ENCODE results near the gene LRRFIP2.
"Not testable (repeated sequence)": the region's sequence is repeated elsewhere in the genome, so short reads cannot be mapped to it uniquely, and the experiment has no call there.

Gene LRRFIP2

DNA sequence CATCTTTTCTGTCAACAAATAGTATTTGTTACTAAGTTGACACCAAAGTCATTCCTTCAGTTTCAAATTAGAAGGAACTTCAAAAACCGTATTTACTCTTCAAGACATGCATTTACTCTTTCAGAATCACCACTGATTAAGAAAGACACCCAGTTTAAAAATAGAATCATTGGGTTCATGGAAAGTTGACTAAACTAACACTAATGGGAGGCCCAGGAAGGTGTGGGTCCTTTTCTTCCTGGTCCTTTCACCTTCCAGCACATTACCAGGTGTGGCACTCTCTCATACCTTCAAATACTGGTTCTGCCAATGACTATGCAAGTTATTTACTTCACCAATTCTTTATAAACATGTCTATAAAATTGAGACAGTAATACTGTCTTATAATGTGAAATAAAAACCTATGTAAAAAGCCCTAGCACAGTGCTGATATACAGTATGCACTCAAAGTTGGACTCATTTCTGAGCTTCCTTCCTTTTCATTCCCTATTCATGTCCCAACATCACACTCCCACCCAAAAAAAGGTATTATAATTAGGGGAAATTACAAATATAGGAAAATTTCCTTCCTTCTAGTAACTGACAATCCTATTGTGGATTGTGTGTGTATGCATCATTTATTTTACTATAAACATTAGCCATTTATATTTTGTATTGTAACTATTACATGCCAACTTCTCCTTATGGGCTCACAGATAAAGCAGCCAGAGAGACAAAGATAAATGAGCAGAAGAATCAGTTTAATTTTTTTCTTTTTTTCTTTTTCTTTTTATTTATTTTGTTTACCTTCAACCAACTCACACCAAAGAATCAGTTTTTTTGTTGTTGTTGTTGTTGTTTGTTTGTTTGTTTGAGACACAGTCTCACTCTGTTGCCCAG lies 48.9 kb downstream of the LRRFIP2 start:
- H3K9ac ChIP-seq = no peak overlapping the region
- H3K79me2 ChIP-seq (ENCODE audit: insufficient read depth, low read depth) = no peaks in the 10 kb centered on the region
- H3K36me3 ChIP-seq (ENCODE audit: insufficient read depth) = no peaks in the 10 kb centered on the region
- no peaks in the 10 kb centered on the region for H3K4me1 ChIP-seq (ENCODE audit: low read depth, poor library complexity, severe bottlenecking)
- no peak overlapping the region for H3K4me2 ChIP-seq
- no peak overlapping the region for H3K27ac ChIP-seq
- H4K20me1 ChIP-seq (ENCODE audit: insufficient read depth) = no peaks in the 10 kb centered on the region
- no peak overlapping the region for H2AFZ ChIP-seq (ENCODE audit: low read depth)
- no peak for TF ChIP-seq CTCF (conservative IDR thresholded peaks at IDR 0.05; ENCODE audit: low read depth, low read length)
- no peak overlapping the region for H3K4me3 ChIP-seq (IDR thresholded peaks at IDR 0.05; ENCODE audit: insufficient read depth, low read depth, low read length)
- H3K27me3 ChIP-seq (ENCODE audit: insufficient read depth, low read depth) = no peaks in the 10 kb centered on the region

DNA sequence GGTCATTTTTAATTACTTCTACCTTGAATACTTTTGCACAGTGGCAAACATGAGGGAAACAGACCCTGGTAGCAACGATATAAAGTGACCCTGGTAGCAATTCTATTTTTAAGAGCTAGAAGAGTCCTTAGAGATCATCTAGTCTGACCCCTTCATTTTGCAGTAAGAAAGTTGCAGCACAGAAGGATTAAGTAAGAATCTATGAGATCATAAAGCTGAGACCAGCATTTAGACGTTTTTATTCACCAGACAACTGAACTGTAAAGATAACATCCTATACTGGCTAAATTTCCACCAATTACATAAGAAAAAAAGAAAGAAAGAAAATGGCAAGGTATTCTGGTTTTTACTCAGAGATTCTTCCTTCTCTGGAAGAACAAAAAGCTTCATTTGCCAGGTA lies 49.9 kb downstream of the LRRFIP2 start:
- Histone ChIP-seq H4K20me1 (ENCODE audit: insufficient read depth) (no peaks in the 10 kb centered on the region), H3K4me3 (IDR thresholded peaks at IDR 0.05; ENCODE audit: insufficient read depth, low read depth, low read length) (no peak overlapping the region), H2AFZ (ENCODE audit: low read depth) (no peak overlapping the region), H3K4me2 (no peak overlapping the region), H3K36me3 (ENCODE audit: insufficient read depth) (no peaks in the 10 kb centered on the region), H3K4me1 (ENCODE audit: low read depth, poor library complexity, severe bottlenecking) (no peaks in the 10 kb centered on the region), H3K9ac (no peak overlapping the region), H3K27ac (no peak overlapping the region), H3K79me2 (ENCODE audit: insufficient read depth, low read depth) (no peaks in the 10 kb centered on the region), H3K27me3 (ENCODE audit: insufficient read depth, low read depth) (no peaks in the 10 kb centered on the region)
- TF ChIP-seq CTCF (conservative IDR thresholded peaks at IDR 0.05; ENCODE audit: low read depth, low read length) = no peak

DNA sequence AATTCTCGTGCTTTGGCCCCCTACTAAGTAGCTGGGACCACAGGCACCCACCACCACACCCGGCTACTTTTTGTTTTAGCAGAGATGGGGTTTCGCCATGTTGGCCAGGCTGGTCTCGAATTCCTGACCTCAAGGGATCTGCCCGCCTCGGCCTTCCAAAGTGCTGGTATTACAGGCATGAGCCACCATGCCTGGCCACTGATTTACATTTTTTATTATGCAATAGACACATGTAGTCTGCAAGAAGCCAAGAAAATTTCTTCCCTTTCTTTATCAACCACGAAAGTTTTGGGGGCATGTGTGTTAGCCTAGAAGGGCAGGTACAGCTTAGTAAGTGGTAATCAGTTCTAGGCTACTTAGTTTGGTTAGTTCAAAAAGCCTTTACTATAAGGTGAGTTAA lies 51.1 kb downstream of the LRRFIP2 start:
- no peaks in the 10 kb centered on the region for H3K4me1 ChIP-seq (ENCODE audit: low read depth, poor library complexity, severe bottlenecking)
- H4K20me1 ChIP-seq (ENCODE audit: insufficient read depth) = no peaks in the 10 kb centered on the region
- no peak overlapping the region for H3K27ac ChIP-seq
- no peaks in the 10 kb centered on the region for H3K36me3 ChIP-seq (ENCODE audit: insufficient read depth)
- no peaks in the 10 kb centered on the region for H3K79me2 ChIP-seq (ENCODE audit: insufficient read depth, low read depth)
- no peak overlapping the region for H3K4me3 ChIP-seq (IDR thresholded peaks at IDR 0.05; ENCODE audit: insufficient read depth, low read depth, low read length)
- no peak overlapping the region for H3K4me2 ChIP-seq
- no peak overlapping the region for H2AFZ ChIP-seq (ENCODE audit: low read depth)
- no peak overlapping the region for H3K9ac ChIP-seq
- no peak for TF ChIP-seq CTCF (conservative IDR thresholded peaks at IDR 0.05; ENCODE audit: low read depth, low read length)
- H3K27me3 ChIP-seq (ENCODE audit: insufficient read depth, low read depth) = no peaks in the 10 kb centered on the region

DNA sequence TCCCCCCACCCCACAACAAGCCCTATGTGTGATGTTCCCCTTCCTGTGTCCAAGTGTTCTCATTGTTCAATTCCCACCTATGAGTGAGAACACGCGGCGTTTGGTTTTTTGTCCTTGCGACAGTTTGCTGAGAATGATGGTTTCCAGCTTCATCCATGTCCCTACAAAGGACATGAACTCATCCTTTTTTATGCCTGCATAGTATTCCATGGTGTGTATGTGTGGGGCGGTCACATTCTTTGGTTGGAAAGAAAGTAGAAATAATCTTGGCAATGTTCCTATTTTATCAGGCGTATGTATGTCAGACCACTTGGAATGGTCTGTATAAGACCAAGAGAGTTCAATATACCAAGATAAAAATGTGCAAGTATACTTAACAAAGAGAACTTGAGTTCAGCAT lies 52.3 kb downstream of the LRRFIP2 start:
- not testable (repeated sequence) for H3K79me2 ChIP-seq (ENCODE audit: insufficient read depth, low read depth); H3K27ac ChIP-seq; H3K36me3 ChIP-seq (ENCODE audit: insufficient read depth); H3K4me3 ChIP-seq (IDR thresholded peaks at IDR 0.05; ENCODE audit: insufficient read depth, low read depth, low read length); H3K27me3 ChIP-seq (ENCODE audit: insufficient read depth, low read depth); H4K20me1 ChIP-seq (ENCODE audit: insufficient read depth); H3K4me1 ChIP-seq (ENCODE audit: low read depth, poor library complexity, severe bottlenecking); H3K9ac ChIP-seq; H3K4me2 ChIP-seq; H2AFZ ChIP-seq (ENCODE audit: low read depth)

GRCh38 chr3:37118163-37118562 lies 56.2 kb downstream of the LRRFIP2 start:
- Histone ChIP-seq H2AFZ (ENCODE audit: low read depth) (no peak overlapping the region), H3K4me3 (IDR thresholded peaks at IDR 0.05; ENCODE audit: insufficient read depth, low read depth, low read length) (no peak overlapping the region), H3K27me3 (ENCODE audit: insufficient read depth, low read depth) (no peaks in the 10 kb centered on the region), H3K4me2 (no peak overlapping the region), H4K20me1 (ENCODE audit: insufficient read depth) (no peaks in the 10 kb centered on the region), H3K36me3 (ENCODE audit: insufficient read depth) (no peaks in the 10 kb centered on the region), H3K9ac (no peak overlapping the region), H3K79me2 (ENCODE audit: insufficient read depth, low read depth) (no peaks in the 10 kb centered on the region), H3K4me1 (ENCODE audit: low read depth, poor library complexity, severe bottlenecking) (peaks cover 4% of the 10 kb centered on the region), H3K27ac (no peak overlapping the region)
- no peak for TF ChIP-seq CTCF (conservative IDR thresholded peaks at IDR 0.05; ENCODE audit: low read depth, low read length)

Data from KMS-11 (cell line).